SK-N-SH (cell line): ENCODE data around the gene SMYD3. TPM values are rescaled to one million over a fixed set of nuclear protein-coding genes. Genes with fewer than 3 reads are reported as not detected.

Experiments
- CTCF ChIA-PET: fragments of 300-600, 350-600 bp; formaldehyde crosslinking; extraction: SDS; loops from one replicate; lab custom pipeline; 2021; lab: Yijun Ruan, JAX
- POLR2A ChIA-PET: fragments of 350-600 bp; sonication (Branson Sonifier 250); formaldehyde crosslinking; extraction: SDS; loops from one replicate; lab custom pipeline; 2020; ENCODE audit warnings: antibody characterized with exemption, inconsistent platforms; lab: Yijun Ruan, JAX
- DNase-seq: peaks from one replicate; pipeline ENCODE4 v3.0.0; 2012
- H2AFZ ChIP-seq: fragments of 200-600 bp; sonication (generic); 2 replicates; pipeline ENCODE4 v1.8.1; 2016; ENCODE audit warnings: antibody characterized with exemption, mild to moderate bottlenecking, low read depth
- H3F3A ChIP-seq: fragments of 200-600 bp; sonication (generic); replicated peaks from 2 replicates; pipeline ENCODE3; 2016; ENCODE audit warnings: antibody characterized with exemption, mild to moderate bottlenecking; ENCODE audit not compliant: insufficient read depth
- H3K27ac ChIP-seq, 2 experiments: fragments of 200-500 bp in 1 of 2; fragments of 200-600 bp in 1 of 2; sonication (Bioruptor generic) in 1 of 2; sonication (generic), shearing (Covaris generic) in 1 of 2; 2 replicates each; pipeline versions ENCODE4 v1.5.1 to v1.6.1; 2014 to 2016; ENCODE audit warnings: low read depth in 2 of 2, inconsistent platforms in 1 of 2, low read length in 1 of 2, mild to moderate bottlenecking in 1 of 2, mixed read lengths in 1 of 2
- H3K27me3 ChIP-seq: fragments of 200-600 bp; sonication (generic), shearing (Covaris generic); 2 replicates; pipeline ENCODE4 v1.6.1; 2016; ENCODE audit warnings: mixed run types; ENCODE audit not compliant: insufficient read depth
- H3K36me3 ChIP-seq, 2 experiments: fragments of 200-500 bp in 1 of 2; fragments of 200-600 bp in 1 of 2; sonication (Bioruptor generic) in 1 of 2; sonication (generic) in 1 of 2; replicated peaks in 1 of 2; 2 replicates each; pipeline versions ENCODE3 to v1.5.1; 2014 to 2016; ENCODE audit warnings: low read length in 1 of 2, mild to moderate bottlenecking in 1 of 2; ENCODE audit not compliant: insufficient read depth in 2 of 2, control insufficient read depth in 1 of 2
- H3K4me1 ChIP-seq, 2 experiments: fragments of 200-500 bp in 1 of 2; fragments of 200-600 bp in 1 of 2; sonication (Bioruptor generic) in 1 of 2; sonication (generic), shearing (Covaris generic) in 1 of 2; 2 replicates each; pipeline versions ENCODE4 v1.5.1 to v1.6.1; 2014 to 2016; ENCODE audit warnings: low read depth in 1 of 2, low read length in 1 of 2, mixed run types in 1 of 2; ENCODE audit not compliant: insufficient read depth in 2 of 2, control insufficient read depth in 1 of 2
- H3K4me2 ChIP-seq: fragments of 200-600 bp; sonication (generic), shearing (Covaris generic); 2 replicates; pipeline ENCODE4 v1.6.1; 2017; ENCODE audit warnings: mixed run types
- H3K4me3 ChIP-seq, 2 experiments: fragments of 200-500 bp in 1 of 2; fragments of 200-600 bp in 1 of 2; sonication (Bioruptor generic) in 1 of 2; sonication (generic), shearing (Covaris generic) in 1 of 2; 2 replicates each; pipeline versions ENCODE4 v1.5.1 to v1.8.1; 2014 to 2016; ENCODE audit warnings: low read depth in 2 of 2, inconsistent platforms in 1 of 2, low read length in 1 of 2, mild to moderate bottlenecking in 1 of 2, mixed read lengths in 1 of 2, moderate library complexity in 1 of 2
- H3K79me2 ChIP-seq: fragments of 200-600 bp; sonication (generic); 2 replicates; pipeline ENCODE4 v1.8.1; 2017; ENCODE audit warnings: mild to moderate bottlenecking; ENCODE audit not compliant: insufficient read depth
- H3K9ac ChIP-seq: fragments of 200-600 bp; sonication (generic); 2 replicates; pipeline ENCODE4 v1.6.1; 2017; ENCODE audit warnings: mixed run types
- H3K9me2 ChIP-seq: fragments of 200-600 bp; sonication (generic); 2 replicates; pipeline ENCODE4 v1.6.1; 2017; ENCODE audit warnings: mixed run types
- H3K9me3 ChIP-seq: fragments of 200-600 bp; sonication (generic); 2 replicates; pipeline ENCODE4 v1.6.1; 2017; ENCODE audit warnings: mixed run types, mild to moderate bottlenecking, moderate library complexity
- H4K20me1 ChIP-seq: fragments of 200-600 bp; sonication (generic); 2 replicates; pipeline ENCODE4 v1.6.1; 2017; ENCODE audit warnings: mild to moderate bottlenecking, mixed run types; ENCODE audit not compliant: insufficient read depth
- FOXJ3 ChIP-seq: sonication (generic); formaldehyde crosslinking; IDR thresholded peaks from 2 replicates; pipeline ENCODE4 v1.5.1; 2020; ENCODE audit warnings: mild to moderate bottlenecking, missing genetic modification reagents
- FOXM1 ChIP-seq: IDR thresholded peaks from 2 replicates; pipeline ENCODE4 v1.4.0; 2012; ENCODE audit warnings: low read depth, mild to moderate bottlenecking
- MXI1 ChIP-seq: IDR thresholded peaks from 2 replicates; pipeline ENCODE4 v1.6.1; 2012; ENCODE audit warnings: mild to moderate bottlenecking, low read depth, low read length, improper control_type of control experiment
- NRF1 ChIP-seq: IDR thresholded peaks from 2 replicates; pipeline ENCODE4 v1.6.1; 2012; ENCODE audit warnings: low read depth, mild to moderate bottlenecking, low read length
- POLR2AphosphoS5 ChIP-seq: IDR thresholded peaks from 2 replicates; pipeline ENCODE4 v1.6.1; 2012; ENCODE audit warnings: low read depth, low read length
- TCF12 ChIP-seq: IDR thresholded peaks from 2 replicates; pipeline ENCODE4 v1.4.0; 2012
- whole genome bisulfite sequencing: methylation state at CpG from one replicate; pipeline ENCODE4 v1.1.6; 2017; ENCODE audit warnings: low lambda C conversion rate; 5-methylcytosine and 5-hydroxymethylcytosine counted together
- polyA plus RNA-seq, 3 experiments: library from polyadenylated mRNA; depleted of rRNA; stranded (reverse); fragments of >200 nt; gene quantifications; 2 replicates each; pipeline ENCODE4 v1.2.3, GENCODE V29; 2012
- TF ChIP-seq, protein P1 (sequence below): fragments of 200-600 bp; sonication (generic); IDR thresholded peaks from 2 replicates; pipeline ENCODE4 v1.6.1; 2017; ENCODE audit warnings: antibody characterized with exemption, mild to moderate bottlenecking, moderate library complexity
- TF ChIP-seq, protein P2 (sequence below): IDR thresholded peaks from 2 replicates; pipeline ENCODE4 v1.6.1; 2012; ENCODE audit warnings: mild to moderate bottlenecking, low read depth, low read length, moderate library complexity
- TF ChIP-seq, protein P3 (sequence below): IDR thresholded peaks from 2 replicates; pipeline ENCODE4 v1.4.0; 2012; ENCODE audit warnings: low read depth

SMYD3 gene
- 31.4 and 37.1 TPM in 2 replicates for polyA plus RNA-seq (2012; rRNA removed)
- 41.9 and 50.6 TPM in 2 replicates for polyA plus RNA-seq (2012; cell fraction: cytosol; rRNA removed)
- polyA plus RNA-seq (2012; cell fraction: nucleus; rRNA removed) = 20.6 and 23.5 TPM in 2 replicates

DNA sequence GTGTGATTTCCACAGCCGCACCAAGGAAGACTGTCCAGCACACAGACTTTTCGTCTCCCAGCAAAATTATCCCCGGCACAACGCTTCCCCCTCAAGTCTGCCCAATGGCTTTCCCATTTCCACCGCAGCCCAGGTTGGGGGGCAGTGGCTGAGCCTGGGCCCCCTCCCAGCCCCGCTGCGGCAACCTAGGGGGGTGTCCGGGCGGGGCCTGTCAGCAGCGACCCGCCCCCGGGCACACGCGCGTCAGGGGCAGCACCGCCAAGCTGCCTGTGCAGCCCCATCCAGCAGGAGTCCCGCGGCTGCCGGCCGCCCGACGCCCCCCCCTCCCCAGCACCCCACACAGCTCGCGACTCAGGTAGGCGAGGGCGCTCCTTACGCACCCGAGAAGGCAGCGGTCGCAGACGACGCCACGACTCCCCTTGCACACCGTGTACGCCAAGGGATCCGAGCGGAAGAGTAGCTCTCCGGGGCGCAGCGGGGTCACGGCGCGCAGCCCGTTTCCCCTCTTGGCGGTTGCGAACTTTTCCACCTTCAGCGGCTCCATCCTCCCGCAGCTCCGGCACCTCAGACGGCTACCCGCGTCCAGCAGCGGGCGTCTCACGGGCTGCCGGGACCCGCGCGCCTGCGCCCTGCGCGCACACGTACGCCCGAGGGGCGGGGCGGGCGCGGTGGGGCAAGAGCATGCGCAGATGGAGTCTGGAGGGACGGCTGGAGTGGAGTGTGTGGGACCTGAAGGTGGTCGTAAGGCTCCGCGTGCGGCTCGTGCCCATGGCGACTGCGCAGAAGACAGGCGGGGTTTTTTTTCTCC lies at the start of gene SMYD3:
Gene SMYD3, minus strand, starts transcription at position 606 of the 808 bp plus-strand sequence.
- H3K27me3 ChIP-seq = no peaks in the 10 kb centered on the region
- H3K9ac ChIP-seq = peak within 1 kb of the TSS; percentile 60; the same call in 1 of the 2 replicates
- no peaks in the 10 kb centered on the region for H3K9me2 ChIP-seq
- peak within 1 kb of the TSS; percentile 97 for H3K4me2 ChIP-seq
- WGBS = under 1% methylated on average over 22 of the region's 79 CpGs
- H3K27ac ChIP-seq = peak within 1 kb of the TSS in 1 of 2 experiments; percentile 72; a peak in 1 of 4 replicates
- ChIA-PET POLR2A (no interaction called here), CTCF (interaction anchor here (2.5 to 4.2 kb wide), 3 partner anchors 9 to 183 kb away, joined by 17 to 18 read pairs (median 17); no protein-coding TSS in a partner anchor)
- H3F3A ChIP-seq = no peaks in the 10 kb centered on the region
- no peaks in the 10 kb centered on the region for H3K9me3 ChIP-seq
- TF ChIP-seq POLR2AphosphoS5 (peak; percentile 65), TCF12 (no peak), NRF1 (peak; percentile 92), FOXM1 (no peak), FOXJ3 (CRISPR knock-in tag) (no peak), MXI1 (peak; percentile 50)
- TF ChIP-seq, protein P1, sequence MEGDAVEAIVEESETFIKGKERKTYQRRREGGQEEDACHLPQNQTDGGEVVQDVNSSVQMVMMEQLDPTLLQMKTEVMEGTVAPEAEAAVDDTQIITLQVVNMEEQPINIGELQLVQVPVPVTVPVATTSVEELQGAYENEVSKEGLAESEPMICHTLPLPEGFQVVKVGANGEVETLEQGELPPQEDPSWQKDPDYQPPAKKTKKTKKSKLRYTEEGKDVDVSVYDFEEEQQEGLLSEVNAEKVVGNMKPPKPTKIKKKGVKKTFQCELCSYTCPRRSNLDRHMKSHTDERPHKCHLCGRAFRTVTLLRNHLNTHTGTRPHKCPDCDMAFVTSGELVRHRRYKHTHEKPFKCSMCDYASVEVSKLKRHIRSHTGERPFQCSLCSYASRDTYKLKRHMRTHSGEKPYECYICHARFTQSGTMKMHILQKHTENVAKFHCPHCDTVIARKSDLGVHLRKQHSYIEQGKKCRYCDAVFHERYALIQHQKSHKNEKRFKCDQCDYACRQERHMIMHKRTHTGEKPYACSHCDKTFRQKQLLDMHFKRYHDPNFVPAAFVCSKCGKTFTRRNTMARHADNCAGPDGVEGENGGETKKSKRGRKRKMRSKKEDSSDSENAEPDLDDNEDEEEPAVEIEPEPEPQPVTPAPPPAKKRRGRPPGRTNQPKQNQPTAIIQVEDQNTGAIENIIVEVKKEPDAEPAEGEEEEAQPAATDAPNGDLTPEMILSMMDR = peak; percentile 28
- TF ChIP-seq, protein P2, sequence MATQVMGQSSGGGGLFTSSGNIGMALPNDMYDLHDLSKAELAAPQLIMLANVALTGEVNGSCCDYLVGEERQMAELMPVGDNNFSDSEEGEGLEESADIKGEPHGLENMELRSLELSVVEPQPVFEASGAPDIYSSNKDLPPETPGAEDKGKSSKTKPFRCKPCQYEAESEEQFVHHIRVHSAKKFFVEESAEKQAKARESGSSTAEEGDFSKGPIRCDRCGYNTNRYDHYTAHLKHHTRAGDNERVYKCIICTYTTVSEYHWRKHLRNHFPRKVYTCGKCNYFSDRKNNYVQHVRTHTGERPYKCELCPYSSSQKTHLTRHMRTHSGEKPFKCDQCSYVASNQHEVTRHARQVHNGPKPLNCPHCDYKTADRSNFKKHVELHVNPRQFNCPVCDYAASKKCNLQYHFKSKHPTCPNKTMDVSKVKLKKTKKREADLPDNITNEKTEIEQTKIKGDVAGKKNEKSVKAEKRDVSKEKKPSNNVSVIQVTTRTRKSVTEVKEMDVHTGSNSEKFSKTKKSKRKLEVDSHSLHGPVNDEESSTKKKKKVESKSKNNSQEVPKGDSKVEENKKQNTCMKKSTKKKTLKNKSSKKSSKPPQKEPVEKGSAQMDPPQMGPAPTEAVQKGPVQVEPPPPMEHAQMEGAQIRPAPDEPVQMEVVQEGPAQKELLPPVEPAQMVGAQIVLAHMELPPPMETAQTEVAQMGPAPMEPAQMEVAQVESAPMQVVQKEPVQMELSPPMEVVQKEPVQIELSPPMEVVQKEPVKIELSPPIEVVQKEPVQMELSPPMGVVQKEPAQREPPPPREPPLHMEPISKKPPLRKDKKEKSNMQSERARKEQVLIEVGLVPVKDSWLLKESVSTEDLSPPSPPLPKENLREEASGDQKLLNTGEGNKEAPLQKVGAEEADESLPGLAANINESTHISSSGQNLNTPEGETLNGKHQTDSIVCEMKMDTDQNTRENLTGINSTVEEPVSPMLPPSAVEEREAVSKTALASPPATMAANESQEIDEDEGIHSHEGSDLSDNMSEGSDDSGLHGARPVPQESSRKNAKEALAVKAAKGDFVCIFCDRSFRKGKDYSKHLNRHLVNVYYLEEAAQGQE = peak; percentile 31
- TF ChIP-seq, protein P3, sequence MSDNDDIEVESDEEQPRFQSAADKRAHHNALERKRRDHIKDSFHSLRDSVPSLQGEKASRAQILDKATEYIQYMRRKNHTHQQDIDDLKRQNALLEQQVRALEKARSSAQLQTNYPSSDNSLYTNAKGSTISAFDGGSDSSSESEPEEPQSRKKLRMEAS = peak; percentile 65
- H4K20me1 ChIP-seq = no peaks in the 10 kb centered on the region
- peaks cover 19% of the 10 kb centered on the region; the same call in 1 of the 2 replicates for H3K79me2 ChIP-seq
- H2AFZ ChIP-seq = peak within 1 kb of the TSS; percentile 95
- peak within 1 kb of the TSS; percentile 86 to 93 for H3K4me3 ChIP-seq
- peaks cover 0 to 3% of the 10 kb centered on the region in 2 experiments for H3K36me3 ChIP-seq
- H3K4me1 ChIP-seq = peaks cover 0 to 7% of the 10 kb centered on the region in 2 experiments; a peak in 2 of 4 replicates
- DNase-seq = peak; percentile 98
